Liver (tissue), 3 donors: ENCODE measurements around the gene KRT31.

Source experiments
- CTCF ChIP-seq: fragments of 150-350 bp; IDR thresholded peaks from 2 replicates; pipeline ENCODE4 v1.5.1; 2017; ENCODE audit warnings: improper control_type of control experiment, low read depth, low read length; ENCODE audit not compliant: missing input control
- TAF1 ChIP-seq: conservative IDR thresholded peaks from 2 replicates; pipeline ENCODE4 v1.6.1; 2016; ENCODE audit warnings: antibody characterized with exemption, mild to moderate bottlenecking
- donor health status: healthy.
- donor health status: healthy.

GRCh38 chr17:41390411-41390938 is 6.9 kb downstream of the KRT31 start:
- no peak for TF ChIP-seq CTCF
- no peak for TF ChIP-seq TAF1
